Naive B cell (primary cell): ENCODE measurements around the gene ADAM12. TPM values are rescaled to one million over a fixed set of nuclear protein-coding genes. Genes with fewer than 3 reads are reported as not detected.

Experiments used
- ATAC-seq, 2 donors: fragments of 150-1000 bp; cut with Tn5 transposase; 2 replicates each; pipeline ENCODE4 v1.10.0; 2021; ENCODE audit warnings: low read depth in 2 of 2, mild to moderate bottlenecking in 2 of 2, moderate library complexity in 2 of 2
- DNase-seq: peaks from one replicate; pipeline ENCODE4 v3.0.0; 2022
- H3K27ac Mint-ChIP-seq, 6 donors: one replicate each; pipeline ENCODE4 v1.8.0; 2020 to 2022; ENCODE audit warnings: mild to moderate bottlenecking in 6 of 6, mixed read lengths in 6 of 6, moderate library complexity in 5 of 6, inconsistent platforms in 2 of 6
- H3K27me3 Mint-ChIP-seq, 3 donors: one replicate each; pipeline ENCODE4 v1.8.0; 2021 to 2022; ENCODE audit warnings: mixed read lengths in 3 of 3, mild to moderate bottlenecking in 1 of 3
- H3K36me3 Mint-ChIP-seq, 2 donors: one replicate each; pipeline ENCODE4 v1.8.0; 2020 to 2022; ENCODE audit warnings: mixed read lengths in 2 of 2, inconsistent platforms in 1 of 2, mild to moderate bottlenecking in 1 of 2
- H3K4me1 Mint-ChIP-seq, 3 donors: one replicate each; pipeline ENCODE4 v1.8.0; 2020 to 2022; ENCODE audit warnings: mixed read lengths in 3 of 3, inconsistent platforms in 1 of 3, mild to moderate bottlenecking in 1 of 3, moderate library complexity in 1 of 3
- H3K4me3 Mint-ChIP-seq, 8 donors: one replicate each; pipeline ENCODE4 v1.8.0; 2020 to 2022; ENCODE audit warnings: mild to moderate bottlenecking in 8 of 8, mixed read lengths in 8 of 8, moderate library complexity in 8 of 8, inconsistent platforms in 2 of 8
- H3K9me3 Mint-ChIP-seq, 7 donors: one replicate each; pipeline ENCODE4 v1.8.0; 2020 to 2022; ENCODE audit warnings: mixed read lengths in 7 of 7, mild to moderate bottlenecking in 5 of 7, inconsistent platforms in 2 of 7, moderate library complexity in 1 of 7
- polyA plus RNA-seq, 6 donors: library from polyadenylated mRNA; unstranded; fragments of 300-500 nt; fragmentation: Illumina TruSeq; gene quantifications; one replicate each; pipeline ENCODE4 v1.2.3, GENCODE V29; 2021; ENCODE audit warnings: low read depth in 6 of 6

The ADAM12 gene
- polyA plus RNA-seq, 6 donors from 2014 or later = 0.07 to 0.08 TPM; not detected in 4

DNA sequence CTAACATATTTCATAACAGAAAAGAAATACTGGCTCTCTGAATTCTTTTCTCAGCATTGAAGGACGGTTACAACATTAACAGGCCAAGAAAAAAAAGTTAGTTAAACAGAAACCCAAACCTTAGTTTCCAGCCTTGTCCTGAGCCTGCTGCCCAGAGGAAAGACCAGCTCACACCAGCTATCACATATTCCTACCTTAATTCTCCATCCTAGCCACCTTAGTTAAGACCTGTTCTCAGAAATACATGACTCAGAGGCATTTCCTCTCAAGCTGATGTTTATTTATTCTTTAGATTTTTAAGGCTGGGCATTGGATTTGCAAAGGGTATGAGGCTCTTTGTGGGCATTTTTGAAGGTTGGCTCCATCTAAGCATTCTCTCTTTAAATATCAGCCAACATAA lies 34.3 kb upstream of the ADAM12 start:
- H3K36me3 Mint-ChIP-seq = peaks cover 0 to 8% of the 10 kb centered on the region in 2 donors
- H3K9me3 Mint-ChIP-seq = peaks cover 9 to 63% (median 23%) of the 10 kb centered on the region in 7 donors
- H3K27ac Mint-ChIP-seq = no peak overlapping the region
- no peak overlapping the region for H3K4me3 Mint-ChIP-seq
- no peaks in the 10 kb centered on the region for H3K4me1 Mint-ChIP-seq
- peaks cover 0 to 38% (median 22%) of the 10 kb centered on the region in 3 donors for H3K27me3 Mint-ChIP-seq
- DNase-seq (no peak), ATAC-seq (no peak)

- Mint-ChIP-seq H3K27ac (no peak overlapping the region), H3K4me3 (no peak overlapping the region), H3K27me3 (peaks cover 0 to 30% (median 17%) of the 10 kb centered on the region in 3 donors), H3K9me3 (peaks cover 9 to 64% (median 23%) of the 10 kb centered on the region in 7 donors), H3K4me1 (no peaks in the 10 kb centered on the region), H3K36me3 (peaks cover under 1 to 8% of the 10 kb centered on the region in 2 donors)
- DNase-seq (no peak), ATAC-seq (no peak)
Observed at GRCh38 chr10:126421756-126422256, 33.5 kb upstream of the ADAM12 start.

DNA sequence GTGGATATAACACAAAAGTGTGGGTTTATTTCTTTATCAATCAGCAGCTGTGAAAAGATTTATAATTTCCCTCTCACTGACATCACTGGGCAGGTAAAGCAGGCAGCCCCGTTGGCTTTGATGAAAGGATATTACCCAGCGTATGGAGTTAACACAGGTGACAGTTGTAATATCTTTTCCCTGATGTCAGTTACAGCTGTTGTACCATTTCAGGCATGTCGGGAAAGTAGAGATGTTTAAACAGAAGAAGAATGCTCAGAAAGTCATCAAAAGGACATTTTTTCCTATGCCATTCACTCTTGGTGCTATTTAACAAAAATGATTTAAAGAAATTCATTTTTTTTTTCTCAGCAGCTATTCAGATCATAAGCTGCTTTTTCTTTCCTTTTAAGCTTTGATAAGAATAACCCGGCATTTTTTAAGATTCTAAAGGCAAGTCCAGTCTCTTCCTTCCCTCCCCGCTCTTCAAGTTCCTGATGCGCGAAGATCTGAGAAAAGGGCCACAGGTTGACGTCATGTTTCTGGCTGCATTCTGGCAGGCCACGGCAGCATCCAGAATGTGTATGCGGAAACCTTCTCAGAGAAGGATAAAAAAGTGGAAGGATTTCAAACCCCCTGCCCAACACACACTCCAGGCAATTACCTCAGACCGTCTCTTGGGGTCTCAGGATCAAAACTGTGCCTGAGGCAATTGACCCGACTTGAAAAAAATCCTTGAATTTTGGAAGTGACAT lies 32.5 kb upstream of the ADAM12 start:
- peaks cover 0 to 21% (median 19%) of the 10 kb centered on the region in 3 donors for H3K27me3 Mint-ChIP-seq
- peaks cover 13 to 62% (median 24%) of the 10 kb centered on the region in 7 donors for H3K9me3 Mint-ChIP-seq
- DNase-seq (no peak), ATAC-seq (no peak)
- H3K4me1 Mint-ChIP-seq = no peaks in the 10 kb centered on the region
- no peak overlapping the region for H3K4me3 Mint-ChIP-seq
- no peak overlapping the region for H3K27ac Mint-ChIP-seq
- H3K36me3 Mint-ChIP-seq = peaks cover 5 to 8% of the 10 kb centered on the region in 2 donors

- no peaks in the 10 kb centered on the region for H3K4me1 Mint-ChIP-seq
- no peak for ATAC-seq
- peaks cover 0 to 5% of the 10 kb centered on the region in 2 donors for H3K36me3 Mint-ChIP-seq
- H3K27ac Mint-ChIP-seq = no peak overlapping the region
- DNase-seq = no peak
- peaks cover 6 to 32% (median 16%) of the 10 kb centered on the region in 7 donors for H3K9me3 Mint-ChIP-seq
- no peak overlapping the region for H3K4me3 Mint-ChIP-seq
- peaks cover 0 to 21% (median 5%) of the 10 kb centered on the region in 3 donors for H3K27me3 Mint-ChIP-seq
Observed at GRCh38 chr10:126417220-126417825, 29.0 kb upstream of the ADAM12 start.

DNA sequence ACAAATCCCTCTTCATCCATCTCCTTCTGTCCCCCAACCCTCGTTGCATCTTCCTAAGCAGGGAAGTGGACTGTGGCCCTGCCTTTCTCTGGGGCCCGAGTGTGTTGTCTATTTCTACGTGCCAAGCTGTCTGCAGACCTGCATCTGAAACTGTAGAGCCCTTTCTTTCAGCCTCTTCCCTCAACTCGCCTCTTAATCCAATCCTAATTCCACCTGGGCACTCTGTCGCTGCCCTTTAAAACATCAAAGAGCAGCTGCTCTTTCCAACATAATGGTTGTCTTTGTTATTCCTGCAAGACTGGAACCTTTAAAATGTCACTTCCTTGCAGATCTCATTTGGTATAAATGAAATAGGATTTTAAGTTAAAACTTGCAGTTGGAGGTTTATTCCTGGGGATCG lies 21.5 kb upstream of the ADAM12 start:
- H3K4me3 Mint-ChIP-seq = no peak overlapping the region
- ATAC-seq (no peak), DNase-seq (no peak)
- H3K27ac Mint-ChIP-seq = no peak overlapping the region
- H3K27me3 Mint-ChIP-seq = peaks cover 0 to 5% (median 4%) of the 10 kb centered on the region in 3 donors
- H3K36me3 Mint-ChIP-seq = no peaks in the 10 kb centered on the region
- H3K9me3 Mint-ChIP-seq = peaks cover 0 to 6% (median 0%) of the 10 kb centered on the region in 7 donors
- no peaks in the 10 kb centered on the region for H3K4me1 Mint-ChIP-seq

DNA sequence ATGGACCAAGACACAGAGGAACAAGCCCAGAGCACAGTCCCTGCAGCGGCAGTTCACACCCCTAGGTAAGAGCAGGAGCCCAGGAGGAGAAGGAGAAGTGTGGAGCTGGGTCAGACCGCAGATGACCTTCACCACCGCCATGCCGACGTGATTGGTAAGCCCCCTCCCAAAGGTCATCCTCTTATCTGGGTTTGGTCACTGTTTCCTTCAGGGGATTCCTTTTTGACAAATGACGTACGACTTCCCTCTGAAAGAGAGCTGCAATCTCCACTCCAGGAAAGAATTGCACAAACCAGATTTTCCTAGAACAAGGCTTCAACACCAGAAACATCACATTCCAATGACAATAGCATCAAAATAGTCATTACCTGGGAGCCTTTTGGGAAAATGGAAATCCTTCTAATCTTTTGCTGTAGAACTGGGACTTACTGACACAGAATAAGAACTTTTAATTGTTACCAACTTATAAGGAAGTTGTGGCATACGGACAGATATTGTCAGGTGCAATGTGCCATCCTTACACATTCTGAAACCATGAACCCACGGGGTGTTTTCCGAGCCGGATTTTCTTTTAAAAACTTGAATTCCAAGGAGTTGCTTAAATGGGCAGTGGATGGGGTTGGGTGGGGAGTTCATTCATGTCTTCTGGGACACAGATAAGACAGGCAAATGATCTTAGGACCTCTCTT lies 20.8 kb upstream of the ADAM12 start:
- Mint-ChIP-seq H3K4me1 (no peaks in the 10 kb centered on the region), H3K27me3 (peaks cover 0 to 5% (median 4%) of the 10 kb centered on the region in 3 donors), H3K36me3 (no peaks in the 10 kb centered on the region), H3K27ac (no peak overlapping the region), H3K4me3 (no peak overlapping the region), H3K9me3 (peaks cover 0 to 6% (median 0%) of the 10 kb centered on the region in 7 donors)
- no peak for ATAC-seq
- no peak for DNase-seq

DNA sequence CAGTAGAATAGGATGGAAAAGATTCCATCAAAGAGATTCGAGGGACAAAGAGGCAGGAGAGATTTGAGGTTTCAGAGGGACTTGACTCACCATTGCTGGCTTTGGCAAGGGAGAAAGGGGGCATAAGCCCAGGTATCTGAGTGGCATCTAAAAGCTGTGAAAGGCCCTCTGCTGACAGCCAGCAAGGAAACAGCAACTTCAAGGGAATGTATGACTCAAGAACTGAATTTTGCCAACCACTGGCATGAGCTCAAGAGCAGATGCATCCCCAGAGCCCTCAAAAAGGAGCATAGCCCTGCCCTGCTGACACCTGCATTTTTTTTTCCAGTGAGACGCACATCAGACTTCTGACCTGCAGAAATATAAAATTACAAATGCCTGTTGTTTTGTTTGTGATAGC lies 19.6 kb upstream of the ADAM12 start:
- Mint-ChIP-seq H3K9me3 (peaks cover 0 to 6% (median 0%) of the 10 kb centered on the region in 7 donors), H3K27ac (no peak overlapping the region), H3K4me3 (no peak overlapping the region), H3K27me3 (peaks cover 0 to 5% (median 4%) of the 10 kb centered on the region in 3 donors), H3K4me1 (no peaks in the 10 kb centered on the region), H3K36me3 (no peaks in the 10 kb centered on the region)
- DNase-seq (no peak), ATAC-seq (no peak)

GRCh38 chr10:126405239-126405775 lies 17.0 kb upstream of the ADAM12 start:
- H3K36me3 Mint-ChIP-seq = no peaks in the 10 kb centered on the region
- peaks cover 0 to 6% (median 0%) of the 10 kb centered on the region in 7 donors for H3K9me3 Mint-ChIP-seq
- ATAC-seq (no peak), DNase-seq (no peak)
- H3K27me3 Mint-ChIP-seq = peaks cover 0 to 5% (median 4%) of the 10 kb centered on the region in 3 donors
- H3K4me3 Mint-ChIP-seq = no peak overlapping the region
- H3K27ac Mint-ChIP-seq = no peak overlapping the region
- H3K4me1 Mint-ChIP-seq = no peaks in the 10 kb centered on the region

GRCh38 chr10:126402721-126403695 lies 14.7 kb upstream of the ADAM12 start:
- DNase-seq = no peak
- H3K36me3 Mint-ChIP-seq = no peaks in the 10 kb centered on the region
- peaks cover 0 to 4% (median 0%) of the 10 kb centered on the region in 7 donors for H3K9me3 Mint-ChIP-seq
- no peaks in the 10 kb centered on the region for H3K4me1 Mint-ChIP-seq
- no peak overlapping the region for H3K4me3 Mint-ChIP-seq
- H3K27ac Mint-ChIP-seq = no peak overlapping the region
- H3K27me3 Mint-ChIP-seq = peaks cover 0 to 10% (median 0%) of the 10 kb centered on the region in 3 donors
- ATAC-seq = no peak

DNA sequence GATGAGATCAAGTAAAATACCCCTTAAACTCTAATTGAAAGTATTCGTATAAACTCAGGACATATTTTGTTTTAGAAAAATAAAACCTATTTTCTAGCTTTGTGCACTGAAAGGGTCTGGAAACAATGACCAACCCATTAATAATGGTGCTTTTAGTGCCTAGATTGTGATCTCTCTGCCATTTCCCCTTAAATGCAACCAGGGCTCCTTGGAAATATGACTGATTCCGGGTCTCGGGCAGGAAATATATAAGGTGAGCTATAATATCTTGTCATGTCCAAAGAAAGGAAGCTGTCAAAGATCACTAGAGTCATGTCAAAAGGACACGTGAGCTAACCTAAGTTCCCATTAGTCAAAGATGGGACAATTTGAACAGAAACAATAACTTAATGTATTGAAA lies 12.4 kb upstream of the ADAM12 start:
- H3K9me3 Mint-ChIP-seq = peaks cover 0 to 9% (median 2%) of the 10 kb centered on the region in 7 donors
- H3K27me3 Mint-ChIP-seq = peaks cover 7 to 15% (median 8%) of the 10 kb centered on the region in 3 donors
- H3K4me1 Mint-ChIP-seq = no peaks in the 10 kb centered on the region
- no peak overlapping the region for H3K27ac Mint-ChIP-seq
- H3K36me3 Mint-ChIP-seq = peaks cover 0 to 7% of the 10 kb centered on the region in 2 donors
- no peak overlapping the region for H3K4me3 Mint-ChIP-seq
- DNase-seq = no peak
- no peak for ATAC-seq

- no peak for ATAC-seq
- Mint-ChIP-seq H3K4me1 (no peaks in the 10 kb centered on the region), H3K27ac (no peak overlapping the region), H3K36me3 (peaks cover 0 to 7% of the 10 kb centered on the region in 2 donors), H3K27me3 (peaks cover 7 to 10% (median 10%) of the 10 kb centered on the region in 3 donors), H3K9me3 (peaks cover 0 to 13% (median 2%) of the 10 kb centered on the region in 7 donors), H3K4me3 (no peak overlapping the region)
- DNase-seq = no peak
Observed at GRCh38 chr10:126398924-126399323, 10.6 kb upstream of the ADAM12 start.

DNA sequence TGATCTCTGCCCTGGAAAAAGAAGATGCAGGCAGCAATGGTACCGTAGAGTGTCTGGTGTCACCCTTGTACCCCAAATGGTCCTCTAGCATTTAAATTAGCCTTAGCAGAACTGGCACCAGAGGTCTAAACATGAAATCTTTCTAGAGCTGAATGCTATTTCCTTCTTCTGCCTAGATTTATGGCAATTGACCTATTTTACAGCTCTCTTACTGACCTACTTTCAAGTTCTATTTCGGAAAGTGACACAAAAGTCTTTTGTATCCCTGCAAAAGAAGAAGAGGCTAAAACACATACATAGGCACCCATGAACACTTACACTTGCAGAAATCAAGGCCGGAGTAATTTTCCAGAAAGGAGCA lies 10.1 kb upstream of the ADAM12 start:
- Mint-ChIP-seq H3K4me3 (no peak overlapping the region), H3K27ac (no peak overlapping the region), H3K36me3 (peaks cover 0 to 7% of the 10 kb centered on the region in 2 donors), H3K4me1 (no peaks in the 10 kb centered on the region), H3K9me3 (peaks cover 0 to 13% (median 5%) of the 10 kb centered on the region in 7 donors), H3K27me3 (peaks cover 7 to 10% (median 10%) of the 10 kb centered on the region in 3 donors)
- ATAC-seq (no peak), DNase-seq (no peak)
